Liver (tissue), 9 donors: ENCODE measurements around the gene RSRC2. TPM values are rescaled to one million over a fixed set of nuclear protein-coding genes. Genes with fewer than 3 reads are reported as not detected.

Source experiments
- DNase-seq: peaks from one replicate; pipeline ENCODE4 v3.0.0-alpha.2; 2017; ENCODE audit warnings: low spot score
- H3K27ac ChIP-seq, 2 donors: one replicate each; pipeline ENCODE4 v1.7.0; 2013; ENCODE audit warnings: inconsistent platforms in 2 of 2, low read length in 2 of 2, control low read depth in 1 of 2, low read depth in 1 of 2, mild to moderate bottlenecking in 1 of 2
- H3K27me3 ChIP-seq, 4 donors: one replicate each; pipeline versions ENCODE4 v1.6.1 to v1.7.0; 2013; ENCODE audit warnings: low read length in 3 of 4, inconsistent platforms in 1 of 4, mild to moderate bottlenecking in 1 of 4, moderate library complexity in 1 of 4; ENCODE audit not compliant: control insufficient read depth in 4 of 4, insufficient read depth in 4 of 4
- H3K36me3 ChIP-seq, 4 donors: one replicate each; pipeline versions ENCODE4 v1.6.1 to v1.7.0; 2013; ENCODE audit warnings: low read length in 3 of 4, mild to moderate bottlenecking in 3 of 4, low read depth in 1 of 4, moderate library complexity in 1 of 4; ENCODE audit not compliant: control insufficient read depth in 4 of 4, insufficient read depth in 3 of 4
- H3K4me1 ChIP-seq, 4 donors: one replicate each; pipeline versions ENCODE4 v1.6.1 to v1.7.0; 2013; ENCODE audit warnings: low read length in 3 of 4, mild to moderate bottlenecking in 3 of 4, moderate library complexity in 1 of 4; ENCODE audit not compliant: control insufficient read depth in 4 of 4, insufficient read depth in 4 of 4
- H3K4me3 ChIP-seq, 3 donors: one replicate each; pipeline versions ENCODE4 v1.6.1 to v1.7.0; 2013; ENCODE audit warnings: low read length in 3 of 3, control low read depth in 1 of 3, low read depth in 1 of 3, mild to moderate bottlenecking in 1 of 3
- H3K9ac ChIP-seq, 2 donors: one replicate each; pipeline ENCODE4 v1.7.0; 2013; ENCODE audit warnings: low read length in 2 of 2, mild to moderate bottlenecking in 2 of 2, moderate library complexity in 2 of 2, control low read depth in 1 of 2, low read depth in 1 of 2
- H3K9me3 ChIP-seq, 4 donors: one replicate each; pipeline versions ENCODE4 v1.6.1 to v1.7.0; 2013; ENCODE audit warnings: low read length in 3 of 4; ENCODE audit not compliant: control insufficient read depth in 4 of 4
- ATF3 ChIP-seq: IDR thresholded peaks from 2 replicates; pipeline ENCODE4 v1.6.1; 2016; ENCODE audit warnings: antibody characterized with exemption
- CTCF ChIP-seq: fragments of 150-350 bp; IDR thresholded peaks from 2 replicates; pipeline ENCODE4 v1.5.1; 2017; ENCODE audit warnings: improper control_type of control experiment, low read depth, low read length; ENCODE audit not compliant: missing input control
- EGR1 ChIP-seq, 2 donors: IDR thresholded peaks; 2 replicates each; pipeline ENCODE4 v1.6.1; 2016 to 2018; ENCODE audit warnings: antibody characterized with exemption in 2 of 2, low read depth in 2 of 2
- FOXA1 ChIP-seq: IDR thresholded peaks from 2 replicates; pipeline ENCODE4 v1.6.1; 2016; ENCODE audit warnings: antibody characterized with exemption
- FOXA2 ChIP-seq: IDR thresholded peaks from 2 replicates; pipeline ENCODE4 v1.6.1; 2016; ENCODE audit warnings: antibody characterized with exemption
- HNF4A ChIP-seq, 2 donors: conservative IDR thresholded peaks; 2 replicates each; pipeline ENCODE4 v1.6.1; 2016; ENCODE audit warnings: antibody characterized with exemption in 2 of 2, mild to moderate bottlenecking in 2 of 2
- HNF4G ChIP-seq: IDR thresholded peaks from 2 replicates; pipeline ENCODE4 v1.6.1; 2016; ENCODE audit warnings: antibody characterized with exemption
- JUND ChIP-seq, 2 donors: IDR thresholded peaks; 2 replicates each; pipeline ENCODE4 v1.6.1; 2016; ENCODE audit warnings: antibody characterized with exemption in 2 of 2
- MAX ChIP-seq: IDR thresholded peaks from 2 replicates; pipeline ENCODE4 v1.6.1; 2016; ENCODE audit warnings: antibody characterized with exemption
- NR2F2 ChIP-seq: IDR thresholded peaks from 2 replicates; pipeline ENCODE4 v1.6.1; 2016; ENCODE audit warnings: antibody characterized with exemption
- RAD21 ChIP-seq, 2 donors: IDR thresholded peaks; 2 replicates each; pipeline ENCODE4 v1.6.1; 2016; ENCODE audit warnings: antibody characterized with exemption in 2 of 2, mild to moderate bottlenecking in 2 of 2
- RXRA ChIP-seq, 2 donors: IDR thresholded peaks; 2 replicates each; pipeline ENCODE4 v1.6.1; 2017 to 2018; ENCODE audit warnings: antibody characterized with exemption in 2 of 2, mild to moderate bottlenecking in 1 of 2
- SP1 ChIP-seq: IDR thresholded peaks from 2 replicates; pipeline ENCODE4 v1.6.1; 2018; ENCODE audit warnings: antibody characterized with exemption, mild to moderate bottlenecking
- YY1 ChIP-seq: IDR thresholded peaks from 2 replicates; pipeline ENCODE4 v1.6.1; 2016; ENCODE audit warnings: antibody characterized with exemption, mild to moderate bottlenecking
- ZBTB33 ChIP-seq: IDR thresholded peaks from 2 replicates; pipeline ENCODE4 v1.6.1; 2016; ENCODE audit warnings: antibody characterized with exemption
- WGBS: extraction: QIAGEN DNeasy Blood & Tissue Kit; methylation state at CpG from one replicate; pipeline ENCODE4 v1.1.7; 2013; 5-methylcytosine and 5-hydroxymethylcytosine counted together
- polyA plus RNA-seq, 2 donors: library from polyadenylated mRNA; stranded (reverse) in 1 of 2; unstranded in 1 of 2; fragments of 200-250 nt in 1 of 2; fragments of >200 nt in 1 of 2; fragmentation: Nextera tagmentation in 1 of 2; extraction: Ambion mirVana in 1 of 2; gene quantifications; one replicate each; pipeline versions ENCODE4 v1.2.1 to v1.2.3, GENCODE V29; 2013 to 2015
- total RNA-seq, 2 donors: library from RNA; depleted of rRNA; stranded (reverse); fragments of >200 nt; gene quantifications; one replicate each; pipeline ENCODE4 v1.2.3, GENCODE V29; 2014
- donor health status: healthy.
- donor health status: healthy.
- donor health status: healthy.
- donor health status: healthy.
- donor health status: healthy.

RSRC2 gene
- total and polyA plus RNA-seq, 4 donors: 15.5 to 31.4 (median 25.7) TPM

- no peak for DNase-seq
- H3K9me3 ChIP-seq: no peaks in the 10 kb centered on the region
- WGBS: 95% methylated on average over 4 of the region's 4 CpGs
- H3K36me3 ChIP-seq: peaks cover 12 to 66% (median 59%) of the 10 kb centered on the region in 4 donors
- no peak overlapping the region for H3K27ac ChIP-seq
- peaks cover 0 to 30% (median 19%) of the 10 kb centered on the region in 4 donors for H3K4me1 ChIP-seq
- TF ChIP-seq HNF4A (conservative IDR thresholded peaks at IDR 0.05): no peak
- no peak for TF ChIP-seq SP1
- TF ChIP-seq ZBTB33: no peak
- H3K27me3 ChIP-seq: no peaks in the 10 kb centered on the region
- H3K4me3 ChIP-seq: no peak overlapping the region
- H3K9ac ChIP-seq: no peak overlapping the region
Measured at GRCh38 chr12:122520676-122521075, 6.1 kb downstream of the RSRC2 start.

- Histone ChIP-seq H3K4me1 (peaks cover 0 to 22% (median 14%) of the 10 kb centered on the region in 4 donors), H3K9me3 (no peaks in the 10 kb centered on the region), H3K9ac (no peak overlapping the region), H3K27ac (no peak overlapping the region), H3K27me3 (no peaks in the 10 kb centered on the region), H3K4me3 (no peak overlapping the region), H3K36me3 (peaks cover 15 to 78% (median 70%) of the 10 kb centered on the region in 4 donors)
- no peak for DNase-seq
- WGBS: 91% methylated on average over 1 of the region's 1 CpG
- TF ChIP-seq RAD21 (IDR thresholded peaks at IDR 0.05) (no peak), ATF3 (no peak), MAX (no peak), CTCF (no peak), RXRA (IDR thresholded peaks at IDR 0.05) (no peak), FOXA1 (no peak), FOXA2 (no peak), JUND (IDR thresholded peaks at IDR 0.05) (no peak), NR2F2 (no peak), ZBTB33 (no peak), YY1 (no peak), HNF4G (no peak), EGR1 (IDR thresholded peaks at IDR 0.05; ENCODE audit: low read depth in 2 of 2) (no peak), SP1 (no peak), HNF4A (conservative IDR thresholded peaks at IDR 0.05) (no peak)
Measured at GRCh38 chr12:122519418-122519817, 7.3 kb downstream of the RSRC2 start.
